Activated CD8-positive, alpha-beta memory T cell treated with anti-CD3 and anti-CD28 coated beads for 36 hours (primary cell): ENCODE data around the gene POLR1G. TPM values are rescaled to one million over a fixed set of nuclear protein-coding genes. Genes with fewer than 3 reads are reported as not detected.
"Not testable (repeated sequence)": the region's sequence is repeated elsewhere in the genome, so short reads cannot be mapped to it uniquely, and the experiment has no call there.

Experiments used
- CTCF ChIA-PET: fragments of 350-600 bp; sonication (Branson Sonifier 250); formaldehyde crosslinking; loops from one replicate; lab custom pipeline; 2021; ENCODE audit warnings: antibody characterized with exemption; lab: Charles Lee
- POLR2A ChIA-PET: fragments of 350-600 bp; sonication (Branson Sonifier 250); formaldehyde crosslinking; loops from one replicate; lab custom pipeline; 2021; ENCODE audit warnings: antibody characterized with exemption; lab: Charles Lee
- total RNA-seq, 2 experiments: library from RNA; stranded (reverse); gene quantifications; one replicate each; pipeline ENCODE4 v1.2.3, GENCODE V29; 2021

Gene POLR1G
- total RNA-seq, 2 experiments from 2014 or later = 30.6 to 32.4 TPM

GRCh38 chr19:45410330-45410729 lies 3.9 kb downstream of the POLR1G start:
- POLR2A ChIA-PET = not testable (repeated sequence)
- CTCF ChIA-PET = interaction anchor here (0.6 kb wide), 1 partner anchor 13 kb away, joined by 3 read pairs; the partner anchor contains the start of gene ERCC1

GRCh38 chr19:45413497-45413896 lies 7.1 kb downstream of the POLR1G start:
- POLR2A ChIA-PET = no interaction called here
- CTCF ChIA-PET = interaction anchor here (1.0 to 2.1 kb wide), 5 partner anchors 8 to 71 kb away, joined by 3 to 6 read pairs (median 3); partner anchors contain the start of gene PPP1R13L

DNA sequence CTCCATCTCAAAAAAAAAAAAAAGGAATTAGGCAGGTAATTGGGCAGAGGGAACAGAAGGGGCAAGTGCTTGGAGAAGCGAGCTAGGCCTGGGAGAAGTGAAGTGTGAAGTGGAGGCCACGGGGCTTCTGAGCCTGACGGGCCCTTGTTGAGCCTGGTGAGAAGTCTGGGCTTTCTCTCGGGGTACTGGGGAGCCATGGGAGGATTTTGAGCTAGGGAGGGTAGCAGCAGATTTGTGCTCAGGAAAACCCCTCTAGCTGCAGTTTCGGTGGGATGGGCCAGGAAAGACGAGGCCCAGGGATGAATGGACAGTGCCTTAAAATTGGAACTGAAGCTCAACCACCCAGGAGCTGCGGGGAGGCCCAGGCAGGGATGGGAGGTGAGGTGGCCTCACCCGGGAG lies 8.0 kb downstream of the POLR1G start:
- ChIA-PET CTCF (interaction anchor here (1.0 to 2.1 kb wide), 2 partner anchors 10 to 64 kb away, joined by 3 to 5 read pairs; partner anchors contain the start of gene PPP1R13L), POLR2A (interaction anchor here (0.7 kb wide), 1 partner anchor 10 kb away, joined by 3 read pairs; the partner anchor contains the start of gene PPP1R13L)

- POLR2A ChIA-PET = no interaction called here
Observed at GRCh38 chr19:45417151-45417550, 10.7 kb downstream of the POLR1G start.

GRCh38 chr19:45418802-45419201 lies 12.4 kb downstream of the POLR1G start:
- CTCF ChIA-PET = no interaction called here
- POLR2A ChIA-PET = no interaction called here

More at GRCh38 chr19:45417151-45417550, 10.7 kb downstream of the POLR1G start:
- CTCF ChIA-PET = no interaction called here

DNA sequence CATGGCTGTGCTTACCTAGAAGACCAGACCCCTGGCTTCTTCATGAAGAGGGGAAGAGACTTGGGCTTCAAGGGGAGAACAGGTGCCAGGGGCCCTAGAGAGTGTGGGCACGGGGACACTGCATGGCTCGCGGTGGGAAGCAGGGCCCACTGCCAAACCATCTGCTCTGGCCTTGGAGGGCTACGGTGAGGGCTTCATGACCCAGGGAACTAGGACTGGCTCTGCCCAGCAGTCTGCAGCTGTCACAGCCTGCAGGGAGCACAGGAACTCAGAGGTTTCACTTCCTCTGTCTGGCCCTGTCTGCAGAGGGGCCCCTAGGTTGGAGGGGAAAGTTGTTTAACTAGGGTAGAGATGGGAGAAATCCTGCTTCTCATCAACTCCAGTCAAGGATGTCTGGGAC lies 13.0 kb downstream of the POLR1G start:
- ChIA-PET CTCF (no interaction called here), POLR2A (interaction anchor here (0.6 kb wide), 1 partner anchor 312 kb away, joined by 5 read pairs; no protein-coding TSS in a partner anchor)

DNA sequence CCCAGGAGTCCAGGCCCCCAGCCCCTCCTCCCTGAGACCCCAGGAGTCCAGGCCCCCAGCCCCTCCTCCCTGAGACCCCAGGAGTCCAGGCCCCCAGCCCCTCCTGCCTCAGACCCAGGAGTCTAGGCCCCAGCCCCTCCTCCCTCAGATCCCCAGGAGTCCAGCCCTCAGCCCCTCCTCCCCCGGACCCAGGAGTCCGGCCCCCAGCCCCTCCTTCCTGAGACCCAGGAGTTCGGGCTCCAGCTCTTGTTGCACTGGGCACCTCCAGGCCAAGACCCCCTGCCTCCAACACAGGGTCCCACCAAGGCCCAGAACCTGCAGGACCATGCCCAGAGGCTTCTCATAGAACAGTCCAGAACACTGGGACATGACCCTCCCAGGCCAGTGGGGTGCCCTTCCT lies 13.5 kb downstream of the POLR1G start:
- CTCF ChIA-PET = interaction anchor here (1.6 kb wide), 1 partner anchor 65 kb away, joined by 6 read pairs; no protein-coding TSS in a partner anchor
- POLR2A ChIA-PET = interaction anchor here (0.6 kb wide), 1 partner anchor 311 kb away, joined by 5 read pairs; no protein-coding TSS in a partner anchor

- CTCF ChIA-PET = interaction anchor here (1.0 to 1.6 kb wide), 3 partner anchors 19 to 65 kb away, joined by 4 to 6 read pairs (median 5); no protein-coding TSS in a partner anchor
Observed at GRCh38 chr19:45420356-45420755, 13.9 kb downstream of the POLR1G start.

DNA sequence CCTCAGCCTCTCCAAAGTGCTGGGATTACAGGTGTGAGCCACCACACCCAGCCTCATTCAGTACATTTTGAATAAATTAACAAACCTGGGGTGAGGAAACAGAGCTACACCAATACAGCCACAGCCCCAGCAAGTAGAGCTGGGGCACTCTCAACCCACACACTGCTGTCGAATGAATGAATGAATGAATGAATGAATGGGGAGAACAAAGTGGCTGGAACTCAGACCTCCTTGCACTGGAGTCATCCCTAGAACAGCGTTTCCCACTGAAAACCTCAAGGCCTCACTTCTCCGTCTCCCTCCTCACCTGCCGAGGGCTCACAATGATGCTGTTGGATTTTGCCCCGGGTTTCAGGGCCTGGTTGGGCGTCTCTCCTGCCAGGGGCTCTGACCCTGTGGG lies 14.4 kb downstream of the POLR1G start:
- POLR2A ChIA-PET = interaction anchor here (1.1 kb wide), 1 partner anchor 59 kb away, joined by 3 read pairs; no protein-coding TSS in a partner anchor
- CTCF ChIA-PET = interaction anchor here (1.0 to 1.6 kb wide), 3 partner anchors 18 to 64 kb away, joined by 4 to 6 read pairs (median 5); no protein-coding TSS in a partner anchor

More at GRCh38 chr19:45420356-45420755, 13.9 kb downstream of the POLR1G start:
- POLR2A ChIA-PET = interaction anchor here (1.1 kb wide), 1 partner anchor 60 kb away, joined by 3 read pairs; no protein-coding TSS in a partner anchor

- ChIA-PET POLR2A (interaction anchor here (0.6 to 0.9 kb wide), 2 partner anchors 31 to 57 kb away, joined by 3 to 6 read pairs; no protein-coding TSS in a partner anchor), CTCF (interaction anchor here (0.8 to 1.5 kb wide), 2 partner anchors 9 to 57 kb away, joined by 3 to 4 read pairs; no protein-coding TSS in a partner anchor)
Observed at GRCh38 chr19:45421947-45422498, 15.6 kb downstream of the POLR1G start.

DNA sequence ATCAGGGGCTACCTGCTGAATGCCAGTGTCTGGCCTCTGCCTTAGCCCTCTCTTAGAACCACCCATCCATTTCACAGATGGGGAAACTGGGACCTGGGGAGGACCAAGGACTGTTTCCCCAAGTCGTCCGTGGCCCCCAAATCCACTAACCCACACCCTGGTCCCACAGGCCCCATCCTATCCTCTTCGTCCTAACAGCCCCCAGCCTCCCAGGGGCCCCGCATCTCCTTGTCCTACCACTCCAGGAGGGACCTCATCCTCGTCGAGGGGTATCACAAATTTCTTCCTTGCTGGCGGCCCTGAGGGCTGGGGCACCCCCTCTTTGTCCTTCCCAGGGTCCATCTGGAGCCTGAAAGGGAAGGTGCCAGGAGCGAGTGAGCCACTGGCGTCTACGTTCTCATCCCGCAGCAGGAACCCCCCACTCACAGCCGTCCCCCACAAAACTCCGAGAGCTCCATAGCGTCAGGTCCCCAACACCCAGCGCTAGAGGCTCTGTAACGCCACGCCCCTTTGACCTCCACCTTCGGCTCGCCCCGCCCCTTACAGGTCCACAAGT lies 16.7 kb downstream of the POLR1G start:
- CTCF ChIA-PET = interaction anchor here (0.5 to 3.0 kb wide), 3 partner anchors 13 to 55 kb away, joined by 3 to 16 read pairs (median 4); no protein-coding TSS in a partner anchor
- POLR2A ChIA-PET = interaction anchor here (0.5 kb wide), 2 partner anchors 46 to 139 kb away, joined by 4 read pairs; no protein-coding TSS in a partner anchor

DNA sequence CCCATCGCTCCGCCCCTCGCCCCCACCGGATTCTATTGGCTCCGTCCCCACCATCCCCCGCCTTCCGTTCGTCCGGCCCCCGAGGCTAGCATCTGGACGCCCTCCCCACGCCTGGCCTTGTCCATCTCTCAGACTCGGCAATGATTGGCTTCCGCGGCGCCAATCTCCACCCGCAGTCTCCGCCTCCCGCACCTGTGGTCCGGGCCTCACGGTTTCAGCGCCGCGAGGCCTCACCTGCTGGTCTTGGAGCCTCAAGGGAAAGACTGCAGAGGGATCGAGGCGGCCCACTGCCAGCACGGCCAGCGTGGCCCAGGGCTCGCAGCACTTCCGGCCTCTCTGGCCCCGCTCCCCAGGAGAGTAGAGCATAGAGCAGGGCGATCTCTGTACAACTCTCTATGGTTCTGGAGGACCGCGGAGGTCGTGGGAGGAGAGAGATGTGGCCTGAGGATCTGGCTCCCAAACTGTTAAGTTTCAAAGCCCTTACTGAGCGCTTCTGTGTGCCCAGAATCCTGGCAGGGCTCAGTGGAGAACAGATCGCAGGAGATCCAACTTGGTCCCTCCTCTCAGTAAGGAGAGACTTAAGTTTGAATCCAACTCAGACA lies 17.2 kb downstream of the POLR1G start, which contains the start of gene ERCC1:
Gene ERCC1, minus strand, starts transcription at position 329 of the 602 bp plus-strand sequence. CDS start 543 bp downstream, outside the sequence.
- CTCF ChIA-PET = interaction anchor here (0.6 to 3.0 kb wide), 5 partner anchors 13 to 220 kb away, joined by 3 to 19 read pairs (median 10); no protein-coding TSS in a partner anchor
- POLR2A ChIA-PET = interaction anchor here (0.6 kb wide), 1 partner anchor 59 kb away, joined by 4 read pairs; no protein-coding TSS in a partner anchor

DNA sequence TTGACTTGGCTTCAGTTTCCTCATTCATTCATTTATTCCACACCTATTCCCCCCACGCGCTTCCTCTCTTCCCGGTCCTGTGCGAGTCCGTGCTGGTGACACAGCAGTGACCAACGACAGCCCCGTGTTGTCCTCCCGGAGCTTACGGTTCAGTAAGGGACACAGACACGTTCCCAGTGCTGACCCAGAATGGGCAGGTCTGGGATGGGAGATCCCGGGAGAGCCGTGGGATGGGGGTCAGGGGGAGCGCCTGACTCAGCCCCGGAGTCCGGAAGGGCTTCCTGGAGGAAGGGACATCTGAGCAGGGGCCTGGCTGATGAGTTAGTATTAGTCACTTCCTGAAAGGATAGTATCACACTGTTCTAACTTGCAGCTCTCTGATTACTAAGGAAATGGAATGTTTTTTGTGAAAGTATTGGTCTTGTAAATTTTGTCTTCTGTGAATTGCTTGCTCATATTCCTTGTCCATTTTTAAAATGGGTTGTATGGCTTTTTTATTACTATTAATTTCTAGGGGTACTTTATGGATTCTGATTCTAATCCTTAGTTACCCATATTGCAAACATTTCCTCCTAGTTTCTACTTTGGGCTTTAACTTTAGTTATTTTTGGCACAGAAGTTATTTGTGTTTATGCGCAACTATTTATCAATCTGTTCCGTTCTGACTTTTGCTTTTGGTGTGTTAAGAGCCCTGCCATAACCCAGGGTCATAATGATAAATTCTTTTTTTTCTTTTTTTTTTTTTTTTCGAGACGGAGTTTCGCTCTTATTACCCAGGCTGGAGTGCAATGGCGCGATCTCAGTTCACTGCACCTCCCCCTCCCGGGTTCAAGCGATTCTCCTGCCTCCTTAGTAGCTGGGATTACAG lies 18.0 kb downstream of the POLR1G start:
- POLR2A ChIA-PET = interaction anchor here (0.6 kb wide), 1 partner anchor 58 kb away, joined by 4 read pairs; no protein-coding TSS in a partner anchor
- CTCF ChIA-PET = interaction anchor here (0.7 to 3.0 kb wide), 7 partner anchors 15 to 344 kb away, joined by 3 to 19 read pairs (median 5); no protein-coding TSS in a partner anchor

DNA sequence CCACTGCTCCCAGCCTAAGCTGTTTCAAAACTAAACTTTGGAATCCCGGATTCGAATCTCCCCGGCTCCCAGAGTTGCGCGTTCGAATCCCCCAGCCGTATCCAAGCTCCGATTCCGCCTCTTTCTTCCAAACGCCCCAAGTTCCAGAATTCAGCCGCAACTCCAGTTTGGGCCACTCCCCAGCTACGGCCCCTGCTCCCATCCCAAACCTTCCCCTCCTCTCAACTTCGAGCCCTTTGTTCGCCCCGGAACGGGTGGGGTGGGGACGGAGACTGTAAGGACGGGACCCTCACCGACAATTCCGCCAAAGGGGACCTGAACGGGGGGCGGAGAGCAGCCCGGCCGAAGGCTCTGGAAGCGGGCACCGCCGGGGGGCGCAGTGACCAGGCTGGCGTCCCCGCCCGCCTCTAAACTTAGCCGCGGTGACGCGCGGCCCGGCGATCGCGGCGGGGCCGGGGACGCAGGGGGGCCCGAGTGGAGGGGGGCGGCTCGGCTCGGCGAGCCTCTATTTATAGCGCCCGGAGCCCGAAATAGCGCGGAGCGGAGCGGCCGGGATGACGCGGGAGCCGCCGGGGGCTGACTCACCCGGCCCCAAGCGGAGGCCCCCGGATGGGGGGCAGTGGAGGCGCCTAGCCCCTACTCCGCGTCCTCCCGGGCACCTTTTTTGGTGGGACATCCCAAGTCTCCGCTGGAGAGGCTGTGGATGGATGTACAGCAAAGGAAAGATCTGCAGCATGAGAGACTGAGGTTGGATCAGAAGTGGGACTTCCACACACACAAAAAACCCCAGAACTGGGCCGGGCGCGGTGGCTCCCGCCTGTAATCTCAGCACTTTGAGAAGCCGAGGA lies 22.2 kb downstream of the POLR1G start:
- POLR2A ChIA-PET = no interaction called here

GRCh38 chr19:45429896-45430295 lies 23.5 kb downstream of the POLR1G start:
- CTCF ChIA-PET = interaction anchor here (1.2 to 5.5 kb wide), 4 partner anchors 10 to 55 kb away, joined by 3 to 45 read pairs (median 8); no protein-coding TSS in a partner anchor
- POLR2A ChIA-PET = interaction anchor here (0.6 kb wide), 1 partner anchor 23 kb away, joined by 5 read pairs; no protein-coding TSS in a partner anchor

More for the DNA sequence above, 22.2 kb downstream of the POLR1G start:
- CTCF ChIA-PET = interaction anchor here (0.6 to 5.5 kb wide), 15 partner anchors 11 to 341 kb away, joined by 3 to 45 read pairs (median 3); partner anchors contain the start of genes QPCTL, RTN2 and SIX5

- CTCF ChIA-PET = interaction anchor here (0.6 to 5.5 kb wide), 4 partner anchors 9 to 54 kb away, joined by 3 to 45 read pairs (median 8); no protein-coding TSS in a partner anchor
Observed at GRCh38 chr19:45431008-45431407, 24.6 kb downstream of the POLR1G start.

More at GRCh38 chr19:45431008-45431407, 24.6 kb downstream of the POLR1G start:
- POLR2A ChIA-PET = interaction anchor here (1.0 kb wide), 1 partner anchor 23 kb away, joined by 3 read pairs; no protein-coding TSS in a partner anchor
